H9 (cell line): ENCODE results near the gene KRTAP12-3. TPM values are rescaled to one million over a fixed set of nuclear protein-coding genes. Genes with fewer than 3 reads are reported as not detected.

Experiments
- DNase-seq: peaks from one replicate; pipeline ENCODE4 v3.0.0-alpha.2; 2017
- H2AFZ ChIP-seq: one replicate; pipeline ENCODE4 v1.6.1; 2013; ENCODE audit warnings: mild to moderate bottlenecking, low read length, control low read depth, moderate library complexity
- H2AK5ac ChIP-seq: 2 replicates; pipeline ENCODE4 v1.6.1; 2013; ENCODE audit warnings: low read length, control low read depth, mixed read lengths; ENCODE audit not compliant: insufficient read length
- H2BK120ac ChIP-seq: one replicate; pipeline ENCODE4 v1.6.1; 2013; ENCODE audit warnings: low read depth, mild to moderate bottlenecking, low read length, control low read depth, inconsistent platforms; ENCODE audit not compliant: poor library complexity, severe bottlenecking
- H2BK12ac ChIP-seq: 2 replicates; pipeline ENCODE4 v1.6.1; 2013; ENCODE audit warnings: low read length, control low read depth, mixed read lengths, low read depth; ENCODE audit not compliant: insufficient read length
- H2BK15ac ChIP-seq: 2 replicates; pipeline ENCODE4 v1.6.1; 2013; ENCODE audit warnings: low read depth, low read length, control low read depth
- H2BK20ac ChIP-seq: one replicate; pipeline ENCODE4 v1.6.1; 2013; ENCODE audit warnings: low read depth, mild to moderate bottlenecking, low read length, control low read depth, inconsistent platforms; ENCODE audit not compliant: poor library complexity, severe bottlenecking
- H2BK5ac ChIP-seq: 2 replicates; pipeline ENCODE4 v1.6.1; 2013; ENCODE audit warnings: low read length, control low read depth, mixed read lengths; ENCODE audit not compliant: insufficient read length
- H3K14ac ChIP-seq: 2 replicates; pipeline ENCODE4 v1.6.1; 2013; ENCODE audit warnings: low read length, control low read depth; ENCODE audit not compliant: insufficient read depth
- H3K18ac ChIP-seq: 2 replicates; pipeline ENCODE4 v1.6.1; 2013; ENCODE audit warnings: low read depth, mild to moderate bottlenecking, mixed read lengths, low read length, control low read depth; ENCODE audit not compliant: insufficient read length
- H3K23ac ChIP-seq: 2 replicates; pipeline ENCODE4 v1.6.1; 2013; ENCODE audit warnings: low read length, control low read depth, mixed read lengths, low read depth; ENCODE audit not compliant: insufficient read length
- H3K23me2 ChIP-seq: 2 replicates; pipeline ENCODE4 v1.6.1; 2013; ENCODE audit warnings: low read depth, mild to moderate bottlenecking, mixed read lengths, low read length, control low read depth; ENCODE audit not compliant: insufficient read length, poor library complexity, severe bottlenecking
- H3K27ac ChIP-seq: 2 replicates; pipeline ENCODE4 v1.5.1; 2013; ENCODE audit warnings: low read length, control low read depth, mixed read lengths, low read depth; ENCODE audit not compliant: insufficient read length
- H3K27me3 ChIP-seq: 2 replicates; pipeline ENCODE4 v1.6.1; 2013; ENCODE audit warnings: low read length, control low read depth, inconsistent platforms; ENCODE audit not compliant: insufficient read depth
- H3K4ac ChIP-seq: 2 replicates; pipeline ENCODE4 v1.6.1; 2013; ENCODE audit warnings: low read depth, mild to moderate bottlenecking, control low read depth, inconsistent platforms, low read length, moderate library complexity
- H3K4me1 ChIP-seq: 2 replicates; pipeline ENCODE4 v1.6.1; 2013; ENCODE audit warnings: low read length, control low read depth, inconsistent platforms; ENCODE audit not compliant: insufficient read depth
- H3K4me2 ChIP-seq: 2 replicates; pipeline ENCODE4 v1.6.1; 2013; ENCODE audit warnings: low read length, control low read depth, mixed read lengths; ENCODE audit not compliant: insufficient read length, insufficient read depth
- H3K56ac ChIP-seq: 2 replicates; pipeline ENCODE4 v1.6.1; 2013; ENCODE audit warnings: low read depth, mild to moderate bottlenecking, mixed read lengths, low read length, control low read depth; ENCODE audit not compliant: insufficient read length
- H3K79me1 ChIP-seq: 2 replicates; pipeline ENCODE4 v1.6.1; 2013; ENCODE audit warnings: low read depth, mild to moderate bottlenecking, moderate library complexity, low read length, control low read depth, inconsistent platforms; ENCODE audit not compliant: insufficient read depth, poor library complexity, severe bottlenecking
- H3K79me2 ChIP-seq: 2 replicates; pipeline ENCODE4 v1.6.1; 2013; ENCODE audit warnings: low read length, control low read depth, inconsistent platforms; ENCODE audit not compliant: insufficient read depth
- H3K9ac ChIP-seq: 2 replicates; pipeline ENCODE4 v1.6.1; 2013; ENCODE audit warnings: low read length, control low read depth, mixed read lengths; ENCODE audit not compliant: insufficient read length; ENCODE audit errors: extremely low read depth
- H3K9me3 ChIP-seq: one replicate; pipeline ENCODE4 v1.6.1; 2013; ENCODE audit warnings: low read depth, low read length, inconsistent platforms; ENCODE audit not compliant: control insufficient read depth
- H3T11ph ChIP-seq: one replicate; pipeline ENCODE4 v1.6.1; 2013; ENCODE audit warnings: mild to moderate bottlenecking, low read length, control low read depth, inconsistent platforms
- H4K20me1 ChIP-seq: one replicate; pipeline ENCODE4 v1.6.1; 2013; ENCODE audit not compliant: control insufficient read depth, insufficient read length, insufficient read depth
- H4K5ac ChIP-seq: 2 replicates; pipeline ENCODE4 v1.6.1; 2013; ENCODE audit warnings: low read depth, mild to moderate bottlenecking, mixed read lengths, low read length, control low read depth; ENCODE audit not compliant: insufficient read length
- H4K8ac ChIP-seq: replicated peaks from 2 replicates; pipeline ENCODE4 v1.6.1; 2013; ENCODE audit warnings: low read length, control low read depth, mixed read lengths, low read depth; ENCODE audit not compliant: insufficient read length
- H4K91ac ChIP-seq: 2 replicates; pipeline ENCODE4 v1.6.1; 2013; ENCODE audit warnings: low read depth, mild to moderate bottlenecking, moderate library complexity, mixed read lengths, low read length, control low read depth; ENCODE audit not compliant: insufficient read length
- H3K27ac Mint-ChIP-seq, 3 experiments: 2 replicates in 2 of 3; 3 replicates in 1 of 3; pipeline ENCODE4 v1.8.0; 2020 to 2021; ENCODE audit warnings: mixed read lengths in 3 of 3, mild to moderate bottlenecking in 1 of 3, moderate library complexity in 1 of 3
- H3K27me3 Mint-ChIP-seq: 2 replicates; pipeline ENCODE4 v1.8.0; 2021; ENCODE audit warnings: low read depth, mild to moderate bottlenecking, moderate library complexity, mixed read lengths
- H3K36me3 Mint-ChIP-seq, 3 experiments: 2 replicates in 2 of 3; 3 replicates in 1 of 3; pipeline ENCODE4 v1.8.0; 2020 to 2021; ENCODE audit warnings: low read depth in 3 of 3, mixed read lengths in 3 of 3; ENCODE audit not compliant: insufficient read depth in 1 of 3
- H3K4me1 Mint-ChIP-seq, 2 experiments: 2 replicates each; pipeline ENCODE4 v1.8.0; 2020; ENCODE audit warnings: mixed read lengths in 2 of 2
- H3K4me3 Mint-ChIP-seq, 2 experiments: 2 replicates in 1 of 2; 3 replicates in 1 of 2; pipeline ENCODE4 v1.8.0; 2020 to 2021; ENCODE audit warnings: mild to moderate bottlenecking in 2 of 2, mixed read lengths in 2 of 2, moderate library complexity in 1 of 2
- H3K9me3 Mint-ChIP-seq, 2 experiments: 2 replicates in 1 of 2; 3 replicates in 1 of 2; pipeline ENCODE4 v1.8.0; 2020; ENCODE audit warnings: mild to moderate bottlenecking in 2 of 2, mixed read lengths in 2 of 2, moderate library complexity in 1 of 2
- WGBS: extraction: QIAGEN DNeasy Blood & Tissue Kit; methylation state at CpG from one replicate; pipeline ENCODE4 v1.1.7; 2013; ENCODE audit warnings: missing lambda C conversion rate, low lambda C conversion rate, mixed read lengths; ENCODE audit not compliant: insufficient read length; ENCODE audit errors: extremely low coverage; 5-methylcytosine and 5-hydroxymethylcytosine counted together
- total RNA-seq: library from RNA; stranded (reverse); gene quantifications from 2 replicates; pipeline ENCODE4 v1.2.1, GENCODE V29; 2021
- TF ChIP-seq, protein P1 (sequence below): fragments of 200-600 bp; sonication (generic); conservative IDR thresholded peaks from 3 replicates; pipeline ENCODE4 v1.8.0; 2021; ENCODE audit warnings: antibody characterized with exemption, mild to moderate bottlenecking

The KRTAP12-3 gene
- total RNA-seq, 1 experiment from 2014 or later: not detected

GRCh38 chr21:44681152-44681551 is 23.4 kb downstream of the KRTAP12-3 start:
- Histone ChIP-seq H3K27me3 (no peaks in the 10 kb centered on the region), H3K4me1 (no peaks in the 10 kb centered on the region; the same call in 1 of the 2 replicates), H4K91ac (no peak overlapping the region), H4K5ac (no peak overlapping the region), H3K23me2 (no peaks in the 10 kb centered on the region), H3K56ac (no peak overlapping the region), H3K79me1 (no peaks in the 10 kb centered on the region), H3T11ph (no peak overlapping the region), H2AK5ac (no peak overlapping the region), H3K9me3 (no peaks in the 10 kb centered on the region), H2BK15ac (no peak overlapping the region), H3K14ac (no peak overlapping the region), H2AFZ (no peak overlapping the region), H3K79me2 (no peaks in the 10 kb centered on the region), H3K9ac (no peak overlapping the region), H3K4me2 (no peak overlapping the region), H3K4ac (no peak overlapping the region), H2BK20ac (no peak overlapping the region), H3K18ac (no peak overlapping the region), H2BK120ac (no peak overlapping the region), H3K27ac (no peak overlapping the region), H2BK12ac (no peak overlapping the region), H2BK5ac (no peak overlapping the region), H3K23ac (no peak overlapping the region), H4K8ac (no peak overlapping the region), H4K20me1 (no peaks in the 10 kb centered on the region)
- Mint-ChIP-seq H3K27ac (no peak overlapping the region; a peak in 1 of 7 replicates), H3K4me3 (no peak overlapping the region; a peak in 1 of 5 replicates), H3K4me1 (peaks cover 12 to 18% of the 10 kb centered on the region in 2 experiments), H3K27me3 (peaks cover 35% of the 10 kb centered on the region), H3K9me3 (peaks cover 0 to 4% of the 10 kb centered on the region in 2 experiments; a peak in 2 of 5 replicates), H3K36me3 (no peaks in the 10 kb centered on the region)
- DNase-seq: no peak
- WGBS: no CpG with 5 or more reads among the region's 11 CpGs
- TF ChIP-seq, protein P1, sequence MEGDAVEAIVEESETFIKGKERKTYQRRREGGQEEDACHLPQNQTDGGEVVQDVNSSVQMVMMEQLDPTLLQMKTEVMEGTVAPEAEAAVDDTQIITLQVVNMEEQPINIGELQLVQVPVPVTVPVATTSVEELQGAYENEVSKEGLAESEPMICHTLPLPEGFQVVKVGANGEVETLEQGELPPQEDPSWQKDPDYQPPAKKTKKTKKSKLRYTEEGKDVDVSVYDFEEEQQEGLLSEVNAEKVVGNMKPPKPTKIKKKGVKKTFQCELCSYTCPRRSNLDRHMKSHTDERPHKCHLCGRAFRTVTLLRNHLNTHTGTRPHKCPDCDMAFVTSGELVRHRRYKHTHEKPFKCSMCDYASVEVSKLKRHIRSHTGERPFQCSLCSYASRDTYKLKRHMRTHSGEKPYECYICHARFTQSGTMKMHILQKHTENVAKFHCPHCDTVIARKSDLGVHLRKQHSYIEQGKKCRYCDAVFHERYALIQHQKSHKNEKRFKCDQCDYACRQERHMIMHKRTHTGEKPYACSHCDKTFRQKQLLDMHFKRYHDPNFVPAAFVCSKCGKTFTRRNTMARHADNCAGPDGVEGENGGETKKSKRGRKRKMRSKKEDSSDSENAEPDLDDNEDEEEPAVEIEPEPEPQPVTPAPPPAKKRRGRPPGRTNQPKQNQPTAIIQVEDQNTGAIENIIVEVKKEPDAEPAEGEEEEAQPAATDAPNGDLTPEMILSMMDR: no peak
